GM12891 (cell line): ENCODE data around the gene CTSL.

Source experiments
- PAX5 ChIP-seq: IDR thresholded peaks from 2 replicates; pipeline ENCODE4 v1.6.1; 2011; ENCODE audit warnings: low read length, moderate library complexity, mild to moderate bottlenecking; ENCODE audit not compliant: insufficient read depth, severe bottlenecking
- POLR2A ChIP-seq: IDR thresholded peaks from 2 replicates; pipeline ENCODE4 v1.6.1; 2011; ENCODE audit warnings: low read depth, low read length, control low read depth
- POLR2AphosphoS5 ChIP-seq: IDR thresholded peaks from 2 replicates; pipeline ENCODE4 v1.6.1; 2011; ENCODE audit warnings: low read depth, low read length, control low read depth
- POU2F2 ChIP-seq: IDR thresholded peaks from 2 replicates; pipeline ENCODE4 v1.6.1; 2011; ENCODE audit warnings: low read depth, mild to moderate bottlenecking, control low read depth, low read length, moderate library complexity
- SPI1 ChIP-seq: IDR thresholded peaks from 2 replicates; pipeline ENCODE4 v1.6.1; 2011; ENCODE audit warnings: low read depth, low read length, control low read depth
- TAF1 ChIP-seq: IDR thresholded peaks from 2 replicates; pipeline ENCODE4 v1.6.1; 2011; ENCODE audit warnings: low read depth, low read length, control low read depth

GRCh38 chr9:87740209-87740608 is 14.3 kb downstream of the CTSL start:
- TF ChIP-seq POLR2AphosphoS5: no peak
- no peak for TF ChIP-seq POLR2A
- TF ChIP-seq TAF1: no peak
- no peak for TF ChIP-seq PAX5
- no peak for TF ChIP-seq POU2F2
- TF ChIP-seq SPI1: no peak
